Endothelial cell of umbilical vein (primary cell): Measurements from ENCODE around the gene ACSS2. TPM values are rescaled to one million over a fixed set of nuclear protein-coding genes. Genes with fewer than 3 reads are reported as not detected.

Experiments
- BruUV-seq: library from RNA; stranded (reverse); fragments of 400-500 nt; replicated peaks from 2 replicates; lab custom pipeline; 2021; lab: Mats Ljungman, UMichigan
- CTCF ChIA-PET: fragments of 300-600, 350-600 bp; sonication (Branson Sonifier 250); formaldehyde crosslinking; loops from one replicate; lab custom pipeline; 2021; ENCODE audit warnings: antibody characterized with exemption, inconsistent platforms; lab: Charles Lee
- POLR2A ChIA-PET: fragments of 300-600, 350-600 bp; sonication (Branson Sonifier 250); formaldehyde crosslinking; loops from one replicate; lab custom pipeline; 2021; ENCODE audit warnings: antibody characterized with exemption, inconsistent platforms; lab: Charles Lee
- DNase-seq: peaks from one replicate; pipeline ENCODE4 v3.0.0-alpha.2; 2011; ENCODE audit warnings: low read depth, low spot score
- FAIRE-seq: peaks from 2 replicates; lab custom pipeline; 2011; peaks lifted over from hg19 to GRCh38; lab: Jason Lieb, UNC
- H2AFZ ChIP-seq: 2 replicates; pipeline ENCODE4 v1.6.0; 2012; ENCODE audit warnings: low read depth, low read length, control low read depth, inconsistent platforms
- H3K27ac ChIP-seq: 2 replicates; pipeline ENCODE4 v1.5.1; 2011; ENCODE audit warnings: low read depth, mild to moderate bottlenecking, control low read depth, low read length, moderate library complexity; ENCODE audit not compliant: insufficient read depth
- H3K27me3 ChIP-seq, 2 experiments: 2 replicates each; pipeline versions ENCODE4 v1.6.0 to v1.6.1; 2011; ENCODE audit warnings: low read length in 2 of 2, mixed read lengths in 1 of 2; ENCODE audit not compliant: control insufficient read depth in 2 of 2, insufficient read depth in 2 of 2
- H3K36me3 ChIP-seq, 2 experiments: 2 replicates in 1 of 2; 3 replicates in 1 of 2; pipeline ENCODE4 v1.5.1; 2011; ENCODE audit warnings: low read length in 2 of 2, mild to moderate bottlenecking in 1 of 2, moderate library complexity in 1 of 2; ENCODE audit not compliant: control insufficient read depth in 2 of 2, insufficient read depth in 2 of 2; ENCODE audit errors: extremely low read depth in 1 of 2
- H3K4me1 ChIP-seq: 3 replicates; pipeline ENCODE4 v1.5.1; 2011; ENCODE audit warnings: mild to moderate bottlenecking, low read length; ENCODE audit not compliant: control insufficient read depth, insufficient read depth; ENCODE audit errors: extremely low read depth
- H3K4me2 ChIP-seq: 2 replicates; pipeline ENCODE4 v1.6.1; 2011; ENCODE audit warnings: low read length, control low read depth, mixed read lengths; ENCODE audit not compliant: insufficient read depth
- H3K4me3 ChIP-seq, 3 experiments: fragments of 200-600 bp in 1 of 3; sonication (generic), shearing (Covaris generic) in 1 of 3; replicated peaks in 1 of 3; 2 replicates each; pipeline ENCODE4 v1.5.1; 2011 to 2016; ENCODE audit warnings: control low read depth in 3 of 3, low read length in 3 of 3, mild to moderate bottlenecking in 2 of 3, inconsistent platforms in 1 of 3, low read depth in 1 of 3, moderate library complexity in 1 of 3; ENCODE audit not compliant: insufficient read depth in 1 of 3
- H3K79me2 ChIP-seq: 2 replicates; pipeline ENCODE4 v1.6.0; 2012; ENCODE audit warnings: low read length, inconsistent platforms; ENCODE audit not compliant: control insufficient read depth, insufficient read depth
- H3K9ac ChIP-seq: replicated peaks from 2 replicates; pipeline ENCODE3; 2011; ENCODE audit warnings: low read length, control low read depth; ENCODE audit not compliant: insufficient read depth; ENCODE audit errors: extremely low read depth
- H3K9me1 ChIP-seq: replicated peaks from 3 replicates; pipeline ENCODE4 v1.6.0; 2011; ENCODE audit warnings: mild to moderate bottlenecking, low read length; ENCODE audit not compliant: control insufficient read depth, insufficient read depth; ENCODE audit errors: extremely low read depth
- H3K9me3 ChIP-seq: replicated peaks from 2 replicates; pipeline ENCODE4 v1.5.1; 2012; ENCODE audit warnings: low read length, inconsistent platforms; ENCODE audit not compliant: control insufficient read depth, insufficient read depth
- H4K20me1 ChIP-seq: replicated peaks from 2 replicates; pipeline ENCODE3; 2011; ENCODE audit warnings: mild to moderate bottlenecking, low read length; ENCODE audit not compliant: control insufficient read depth, insufficient read depth; ENCODE audit errors: extremely low read depth
- CTCF ChIP-seq, 2 donors: IDR thresholded peaks; 1 replicate in 1 of 2; 2 replicates in 1 of 2; pipeline ENCODE4 v1.5.1; 2011; ENCODE audit warnings: low read length in 2 of 2, mild to moderate bottlenecking in 2 of 2, moderate library complexity in 2 of 2, control low read depth in 1 of 2, inconsistent platforms in 1 of 2, low read depth in 1 of 2; ENCODE audit not compliant: insufficient read depth in 1 of 2; ENCODE audit errors: extremely low read depth in 1 of 2
- EZH2 ChIP-seq: IDR thresholded peaks from 2 replicates; pipeline ENCODE4 v1.6.1; 2012; ENCODE audit warnings: borderline replicate concordance, low read depth, mild to moderate bottlenecking, moderate library complexity, low read length, inconsistent platforms; ENCODE audit not compliant: severe bottlenecking
- FOS ChIP-seq: IDR thresholded peaks from 2 replicates; pipeline ENCODE4 v1.6.1; 2011; ENCODE audit warnings: mild to moderate bottlenecking, low read length, moderate library complexity, borderline replicate concordance; ENCODE audit not compliant: insufficient read depth
- GATA2 ChIP-seq: IDR thresholded peaks from 2 replicates; pipeline ENCODE4 v1.7.0; 2011; ENCODE audit warnings: low read depth, mild to moderate bottlenecking, moderate library complexity, mixed read lengths, low read length; ENCODE audit not compliant: insufficient read length, insufficient read depth
- JUN ChIP-seq: IDR thresholded peaks from 2 replicates; pipeline ENCODE4 v1.6.1; 2011; ENCODE audit warnings: borderline replicate concordance, low read depth; ENCODE audit not compliant: insufficient read length, insufficient read depth
- MAX ChIP-seq: IDR thresholded peaks from 2 replicates; pipeline ENCODE4 v1.6.1; 2011; ENCODE audit not compliant: insufficient read depth, insufficient read length
- MYC ChIP-seq: IDR thresholded peaks from one replicate; pipeline ENCODE4 v1.6.1; 2011; ENCODE audit warnings: mild to moderate bottlenecking, low read depth, low read length
- POLR2A ChIP-seq: IDR thresholded peaks from 2 replicates; pipeline ENCODE4 v1.6.1; 2012; ENCODE audit warnings: low read depth, mild to moderate bottlenecking, control low read depth, low read length
- POLR2AphosphoS5 ChIP-seq: IDR thresholded peaks from 2 replicates; pipeline ENCODE4 v1.6.1; 2012; ENCODE audit warnings: low read depth, mild to moderate bottlenecking, control low read depth, low read length, moderate library complexity; ENCODE audit not compliant: insufficient read depth
- dilution Hi-C: fragments of 300-500 bp; cut with MboI; formaldehyde crosslinking; loops from one replicate; pipeline ENCODE4 v1.15.0; 2019; ENCODE audit warnings: low sequenced_read_pairs; ENCODE audit not compliant: extremely low pct_ligation_motif_present
- intact Hi-C: fragments of 100-400 bp; cut with micrococcal nuclease; formaldehyde crosslinking; loops from one replicate; pipeline ENCODE4 v1.10.0; 2022
- polyA plus RNA-seq, 4 experiments: library from polyadenylated mRNA; depleted of rRNA in 3 of 4; stranded (reverse) in 3 of 4; unstranded in 1 of 4; fragments of >200 nt; gene quantifications; 2 replicates each; pipeline versions ENCODE4 v1.2.1 to v1.2.3, GENCODE V29; 2011 to 2012; ENCODE audit warnings: missing spikeins in 1 of 4
- total RNA-seq: library from RNA; stranded (reverse); gene quantifications from 2 replicates; pipeline ENCODE4 v1.2.3, GENCODE V29; 2021

ACSS2 gene
- total and polyA plus RNA-seq, 2 donors (not counting 3 experiments of a cell fraction or from before 2014, with no cell fraction given) = 40.7 to 42.3 TPM

- Histone ChIP-seq H3K9me1 (no peaks in the 10 kb centered on the region), H4K20me1 (no peaks in the 10 kb centered on the region), H3K27ac (no peak overlapping the region), H3K4me3 (no peak overlapping the region), H3K79me2 (no peaks in the 10 kb centered on the region), H3K4me1 (no peaks in the 10 kb centered on the region), H2AFZ (no peak overlapping the region), H3K4me2 (no peak overlapping the region), H3K9ac (no peak overlapping the region), H3K36me3 (no peaks in the 10 kb centered on the region), H3K27me3 (no peaks in the 10 kb centered on the region), H3K9me3 (no peaks in the 10 kb centered on the region)
- no TSS peak for BruUV-seq
- ChIA-PET POLR2A (no interaction called here), CTCF (interaction anchor here (1.4 to 2.1 kb wide), 6 partner anchors 8 to 97 kb away, joined by 3 to 8 read pairs (median 3); partner anchors contain the start of gene MYH7B)
- no peak for TF ChIP-seq JUN
- TF ChIP-seq EZH2 = no peak
- TF ChIP-seq GATA2 = no peak
- no peak for TF ChIP-seq MYC
- TF ChIP-seq POLR2AphosphoS5 = no peak
- no peak for TF ChIP-seq MAX
- no peak for TF ChIP-seq CTCF (IDR thresholded peaks at IDR 0.05; ENCODE audit: extremely low read depth in 1 of 2, insufficient read depth in 1 of 2, low read depth in 1 of 2, low read length in 2 of 2)
- TF ChIP-seq POLR2A = no peak
- no peak for TF ChIP-seq FOS
- intact Hi-C loops (no loop called here), dilution Hi-C loops (no loop called here)
- no peak for DNase-seq
- FAIRE-seq = no peak
These were observed 95.3 kb downstream of the ACSS2 start for GRCh38 chr20:34971561-34972235.
